Activated naive CD4-positive, alpha-beta T cell treated with Interleukin-2 at 50 U/mL for 16 hours (primary cell): ENCODE measurements around the gene LRRTM2.
"Not testable (repeated sequence)": the region's sequence is repeated elsewhere in the genome, so short reads cannot be mapped to it uniquely, and the experiment has no call there.

ENCODE experiments used
- DNase-seq: peaks from one replicate; pipeline ENCODE4 v3.0.0-alpha.2; 2020

LRRTM2 gene, protein sequence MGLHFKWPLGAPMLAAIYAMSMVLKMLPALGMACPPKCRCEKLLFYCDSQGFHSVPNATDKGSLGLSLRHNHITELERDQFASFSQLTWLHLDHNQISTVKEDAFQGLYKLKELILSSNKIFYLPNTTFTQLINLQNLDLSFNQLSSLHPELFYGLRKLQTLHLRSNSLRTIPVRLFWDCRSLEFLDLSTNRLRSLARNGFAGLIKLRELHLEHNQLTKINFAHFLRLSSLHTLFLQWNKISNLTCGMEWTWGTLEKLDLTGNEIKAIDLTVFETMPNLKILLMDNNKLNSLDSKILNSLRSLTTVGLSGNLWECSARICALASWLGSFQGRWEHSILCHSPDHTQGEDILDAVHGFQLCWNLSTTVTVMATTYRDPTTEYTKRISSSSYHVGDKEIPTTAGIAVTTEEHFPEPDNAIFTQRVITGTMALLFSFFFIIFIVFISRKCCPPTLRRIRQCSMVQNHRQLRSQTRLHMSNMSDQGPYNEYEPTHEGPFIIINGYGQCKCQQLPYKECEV

DNA sequence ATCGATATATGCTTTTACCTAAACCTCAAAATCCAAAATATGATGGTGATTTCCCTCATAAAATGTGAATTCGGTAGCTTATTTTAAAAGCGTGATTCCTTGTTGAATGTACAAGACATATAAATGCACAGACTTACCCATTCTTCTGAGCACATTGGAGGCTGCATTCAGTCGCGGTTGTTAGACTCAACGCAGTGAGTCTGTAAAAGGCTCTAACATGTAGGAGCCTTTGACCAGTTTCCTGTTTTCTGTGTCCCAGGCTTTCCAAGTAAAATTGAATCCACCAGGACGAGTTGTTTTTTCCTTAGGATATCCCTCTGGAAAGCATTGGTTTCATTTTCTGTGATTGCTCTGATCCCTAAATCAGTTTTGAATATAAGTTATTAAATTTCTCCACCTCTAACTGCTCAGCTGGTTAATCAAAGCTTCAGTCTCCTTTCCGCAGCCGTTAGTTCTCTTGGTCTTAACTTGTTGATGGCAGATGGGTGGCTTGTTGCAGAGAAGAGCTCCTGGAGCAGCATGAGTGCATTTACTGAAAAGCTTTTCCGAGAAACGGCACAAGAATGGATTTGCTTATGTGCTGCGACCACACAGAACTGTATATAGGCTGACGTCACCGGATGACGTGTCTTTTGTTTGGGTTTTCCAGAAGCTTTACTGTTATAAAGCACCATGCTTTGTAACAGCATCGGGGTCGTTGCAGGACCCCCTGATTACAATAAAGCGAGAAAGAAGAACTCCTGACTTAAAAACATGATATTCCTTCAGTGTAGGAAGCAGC lies at the start of gene LRRTM2:
TSS of gene LRRTM2 (minus strand) at position 565 of the 781 bp plus-strand sequence. CDS start at position 141, 424 bp downstream.
- no peak for DNase-seq

DNA sequence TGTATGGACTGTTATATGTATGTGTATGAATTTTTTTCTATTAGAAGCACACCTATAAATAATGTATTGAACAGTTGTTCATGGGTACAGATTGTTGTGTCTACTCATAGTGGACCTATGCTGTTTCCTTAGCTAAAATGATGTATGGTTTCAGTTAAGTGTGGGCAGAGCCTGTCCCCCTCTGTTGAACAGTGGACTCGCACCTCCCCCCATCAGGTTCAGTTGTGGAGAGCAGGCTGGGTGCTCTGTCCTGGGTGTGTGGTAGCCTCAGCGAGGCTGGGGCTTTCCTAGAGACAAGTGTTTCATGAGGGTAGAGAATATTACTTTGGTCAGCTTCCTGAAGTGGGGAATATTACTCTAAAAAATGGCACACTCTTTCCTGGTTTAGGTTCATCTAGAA lies 47.4 kb upstream of the LRRTM2 start:
- no peak for DNase-seq

DNA sequence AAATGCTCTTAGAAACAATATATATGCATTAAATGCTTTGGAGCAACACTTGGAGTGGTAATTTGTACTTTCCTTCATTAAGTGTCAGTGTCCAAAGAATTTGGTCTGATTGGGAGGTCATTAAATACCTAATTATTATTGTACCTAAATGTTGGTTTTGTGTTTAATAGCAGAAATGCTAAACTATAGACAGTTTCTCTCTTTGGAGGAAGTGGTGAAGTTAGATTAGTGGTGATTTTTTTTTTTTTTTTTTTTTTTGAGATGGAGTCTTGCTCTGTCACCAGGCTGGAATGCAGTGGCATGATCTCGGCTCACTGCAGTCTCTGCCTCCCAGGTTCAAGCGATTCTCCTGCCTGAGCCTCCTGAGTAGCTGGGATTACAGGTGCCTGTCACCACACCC lies 46.2 kb upstream of the LRRTM2 start:
- DNase-seq = not testable (repeated sequence)

DNA sequence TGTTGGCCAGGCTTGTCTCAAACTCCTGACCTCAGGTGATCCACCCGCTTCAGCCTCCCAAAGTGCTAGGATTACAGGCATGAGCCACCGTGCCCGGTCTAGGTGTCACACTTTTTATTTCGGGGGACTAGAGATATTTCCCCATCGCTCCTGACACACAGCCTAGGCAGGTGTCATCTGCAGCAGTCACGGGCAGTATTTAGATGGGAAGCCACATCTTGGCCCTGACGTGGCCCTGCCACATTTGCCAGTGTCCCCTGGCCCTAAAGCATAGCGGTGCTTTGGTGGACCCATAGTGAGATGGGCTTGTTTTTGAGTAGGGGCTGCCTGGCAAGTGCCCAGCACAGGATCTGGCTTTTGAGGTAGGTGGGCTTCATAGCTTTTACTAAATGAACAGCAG lies 45.0 kb upstream of the LRRTM2 start:
- no peak for DNase-seq

DNA sequence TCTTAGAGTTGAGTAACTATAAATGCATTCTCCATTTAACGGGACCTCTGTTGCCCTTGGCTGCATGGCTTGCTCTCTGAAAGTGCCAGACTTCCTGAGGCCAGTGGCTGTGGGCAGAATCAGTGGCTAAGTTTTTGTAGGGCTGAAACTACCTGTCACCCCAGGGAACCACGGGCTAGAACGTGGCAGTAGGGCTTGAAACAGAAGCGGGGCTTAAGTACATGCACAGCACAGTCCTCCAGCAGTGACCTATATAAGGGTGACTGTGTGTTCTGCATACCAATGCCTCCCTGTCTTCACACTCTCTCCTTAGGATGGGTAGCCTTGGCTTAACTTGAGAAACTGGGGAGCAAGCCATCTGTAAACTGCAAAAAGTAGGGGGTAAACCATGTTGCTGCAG lies 43.6 kb upstream of the LRRTM2 start:
- no peak for DNase-seq

DNA sequence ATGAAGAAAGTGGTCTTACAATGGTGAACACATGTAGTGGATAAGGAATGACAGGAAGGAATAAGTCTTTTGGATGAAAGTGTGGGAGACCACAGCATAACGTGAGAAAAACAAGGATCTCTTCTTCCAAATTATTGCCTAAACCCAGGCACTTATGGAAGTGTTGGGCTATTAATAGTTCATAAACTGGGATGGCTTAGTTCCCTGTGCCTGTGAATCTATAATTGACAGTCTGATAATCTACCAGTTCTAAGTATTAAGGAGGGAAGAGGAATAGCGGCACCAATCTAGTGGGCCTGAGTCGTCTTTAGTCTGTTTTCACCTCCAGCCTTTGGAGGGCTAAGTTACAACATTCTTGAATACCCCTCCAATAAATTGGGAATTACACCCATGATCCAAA lies 39.2 kb upstream of the LRRTM2 start:
- DNase-seq = no peak

DNA sequence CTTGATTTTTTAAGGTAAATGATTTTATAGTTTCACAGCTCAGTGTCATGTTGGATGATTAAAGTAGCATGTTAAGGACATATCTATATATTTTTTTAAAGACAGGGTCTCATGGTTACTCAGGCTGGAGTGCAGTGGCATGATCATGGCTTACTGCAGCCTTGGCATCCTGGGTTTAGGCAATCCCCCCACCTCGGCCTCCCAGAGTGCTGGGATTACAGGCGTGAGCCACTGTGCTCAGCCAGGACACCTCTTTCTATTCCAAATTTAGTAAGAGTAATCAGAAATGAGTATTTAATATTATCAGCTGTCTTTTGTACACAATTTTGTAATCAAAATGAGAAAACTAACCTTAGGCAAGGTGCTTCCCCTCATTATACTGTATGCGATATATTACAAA lies 38.6 kb upstream of the LRRTM2 start:
- DNase-seq = no peak

DNA sequence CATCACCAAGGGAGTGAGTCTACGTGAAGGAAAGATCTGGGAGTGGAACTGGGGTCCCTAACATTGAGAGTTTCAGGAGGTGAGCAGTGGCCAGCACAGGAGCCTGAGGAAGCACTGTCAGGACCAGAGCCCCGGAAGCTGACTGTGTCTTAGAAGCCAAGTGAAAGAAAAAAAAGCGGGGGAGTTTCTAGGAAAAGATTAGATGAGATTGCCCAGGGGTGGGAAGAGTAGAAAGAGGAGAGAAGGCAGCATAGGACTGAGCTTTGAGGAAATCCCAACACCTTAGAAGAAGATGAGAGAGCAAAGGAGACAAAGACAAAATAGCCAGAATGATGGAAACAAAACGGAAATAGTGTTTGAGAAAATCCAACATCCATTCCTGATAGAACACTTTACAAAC lies 37.0 kb upstream of the LRRTM2 start:
- no peak for DNase-seq

DNA sequence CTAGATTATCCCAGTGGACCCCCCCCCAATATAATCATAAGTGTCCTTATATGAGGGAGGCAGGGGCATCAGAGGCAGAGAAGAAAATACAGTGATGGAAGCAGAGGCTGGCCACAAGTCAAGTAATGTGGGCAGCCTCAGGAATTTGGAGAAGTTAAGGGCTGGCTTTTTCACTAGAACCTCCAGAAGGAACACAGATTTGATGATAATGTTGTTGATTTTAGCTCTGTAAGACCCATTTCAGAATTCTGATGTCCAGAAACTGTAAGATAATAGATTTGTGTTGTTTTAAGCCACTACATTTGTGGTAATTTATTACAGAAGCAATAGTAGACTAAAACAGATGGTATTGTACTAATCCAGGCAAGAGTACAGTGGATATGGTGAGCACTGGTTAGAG lies 36.3 kb upstream of the LRRTM2 start:
- no peak for DNase-seq

DNA sequence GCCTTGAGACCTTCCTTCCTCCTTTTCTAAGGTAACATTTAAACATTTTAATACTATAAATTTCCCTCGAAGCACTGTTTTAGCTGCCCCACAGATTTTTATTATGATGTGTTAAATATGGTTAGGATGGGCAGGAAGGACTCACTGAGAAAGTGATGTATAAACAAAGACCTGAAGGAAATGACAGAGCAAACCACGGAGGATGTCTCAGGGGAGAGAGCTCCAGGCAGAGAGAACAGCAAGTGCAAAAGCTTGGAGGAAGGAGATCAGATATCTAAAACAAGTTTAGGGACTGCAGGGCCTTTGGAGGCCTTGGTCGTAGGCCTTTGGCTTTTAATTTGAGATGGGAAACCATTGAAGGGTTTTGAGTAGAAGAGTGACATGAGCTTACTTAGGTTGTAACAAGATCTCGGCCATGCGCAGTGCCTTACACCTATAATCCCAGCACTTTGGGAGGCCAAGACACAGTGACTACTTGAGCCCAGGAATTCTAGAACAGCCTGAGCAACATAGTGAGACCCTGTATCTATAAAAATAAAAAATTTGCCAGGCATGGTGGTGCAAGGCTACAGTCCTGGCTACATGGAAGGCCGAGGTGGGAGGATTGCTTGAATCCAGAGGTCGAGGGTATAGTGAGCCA lies 35.5 kb upstream of the LRRTM2 start:
- no peak for DNase-seq

DNA sequence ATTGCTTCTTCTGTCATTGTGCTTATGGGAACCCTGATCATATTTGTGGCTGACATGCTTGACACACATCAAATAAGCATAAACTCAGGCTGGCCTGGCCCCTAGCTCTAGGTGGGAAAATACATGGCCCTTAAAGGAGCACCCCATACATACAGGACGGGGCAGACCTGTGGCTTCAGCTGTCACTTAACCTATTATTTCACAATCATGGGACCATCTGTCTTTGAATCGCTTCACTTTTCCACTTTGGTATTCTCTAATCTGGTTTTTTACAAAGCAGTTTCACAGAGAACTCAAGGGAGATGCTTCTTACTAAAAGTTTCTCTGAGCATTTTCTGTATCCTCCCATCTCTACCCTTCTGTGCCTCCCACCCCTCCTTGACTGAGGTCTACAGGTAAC lies 34.6 kb upstream of the LRRTM2 start:
- DNase-seq = no peak

DNA sequence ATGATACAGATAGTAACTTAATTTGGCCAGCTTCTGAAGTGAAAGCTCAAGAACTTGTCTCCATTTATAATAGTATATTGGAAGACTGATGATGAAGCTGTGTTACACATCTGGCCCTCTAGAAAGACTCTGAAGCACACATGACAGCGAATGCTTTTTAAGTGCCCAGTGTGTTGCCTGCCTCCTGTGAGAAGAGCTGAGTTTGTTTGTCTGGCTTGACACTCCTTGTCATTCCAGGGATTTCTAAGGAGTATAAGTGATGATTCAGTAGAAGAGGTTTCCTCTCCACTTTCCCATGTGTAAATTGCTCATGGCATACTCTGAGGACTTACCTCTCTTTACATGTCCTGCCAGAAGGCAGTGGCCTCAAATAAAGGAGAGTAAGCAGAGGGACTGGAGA lies 30.4 kb upstream of the LRRTM2 start:
- no peak for DNase-seq

DNA sequence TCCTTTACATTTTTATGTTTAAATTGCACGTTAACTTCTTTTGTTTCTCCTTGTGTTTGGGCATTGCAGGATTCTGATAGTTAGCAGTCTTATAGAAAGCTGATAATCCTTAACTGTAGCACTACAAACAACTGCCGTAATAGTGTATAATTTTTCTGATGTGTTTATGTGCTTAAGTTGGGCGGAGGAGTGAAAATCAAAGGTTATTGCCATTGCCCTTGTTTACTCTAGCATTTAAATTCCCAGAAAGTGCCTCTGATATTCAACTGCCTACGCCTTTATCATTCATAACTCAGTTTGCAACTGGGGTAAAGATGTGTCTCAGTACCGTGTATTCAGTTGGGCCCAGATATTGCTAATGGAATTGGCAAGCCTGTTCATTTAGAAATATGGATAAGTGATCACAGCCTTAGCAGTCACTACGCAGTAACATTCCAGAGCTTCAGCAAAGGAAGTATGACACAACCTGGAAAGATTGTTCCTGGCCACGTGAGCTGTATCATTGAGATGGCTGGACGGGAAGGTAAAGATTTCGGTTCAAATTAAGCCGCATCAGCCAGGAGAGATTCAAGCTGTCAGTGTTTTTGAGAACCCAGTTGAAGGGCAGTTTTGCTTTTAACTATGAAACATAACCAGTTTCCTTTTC lies 28.1 kb upstream of the LRRTM2 start:
- no peak for DNase-seq

DNA sequence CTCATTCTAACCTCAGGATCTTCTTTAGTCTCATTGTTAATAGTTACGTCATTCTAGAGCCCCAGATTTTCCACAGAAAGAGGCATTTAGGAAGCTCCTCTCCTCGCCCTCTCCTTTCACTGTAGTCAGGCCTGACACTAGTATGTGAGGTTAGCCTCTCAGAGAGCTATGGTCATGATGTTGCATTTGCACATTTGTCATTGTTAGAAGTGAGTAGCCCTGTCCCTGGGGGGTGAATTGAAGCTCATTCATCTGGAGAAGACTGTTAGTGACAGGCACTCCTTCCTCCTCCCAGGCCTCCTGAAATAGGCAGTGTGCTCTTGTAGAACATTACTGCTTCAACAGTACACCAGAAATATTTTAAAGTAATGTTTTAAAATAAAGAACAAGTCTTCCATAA lies 26.6 kb upstream of the LRRTM2 start:
- no peak for DNase-seq

DNA sequence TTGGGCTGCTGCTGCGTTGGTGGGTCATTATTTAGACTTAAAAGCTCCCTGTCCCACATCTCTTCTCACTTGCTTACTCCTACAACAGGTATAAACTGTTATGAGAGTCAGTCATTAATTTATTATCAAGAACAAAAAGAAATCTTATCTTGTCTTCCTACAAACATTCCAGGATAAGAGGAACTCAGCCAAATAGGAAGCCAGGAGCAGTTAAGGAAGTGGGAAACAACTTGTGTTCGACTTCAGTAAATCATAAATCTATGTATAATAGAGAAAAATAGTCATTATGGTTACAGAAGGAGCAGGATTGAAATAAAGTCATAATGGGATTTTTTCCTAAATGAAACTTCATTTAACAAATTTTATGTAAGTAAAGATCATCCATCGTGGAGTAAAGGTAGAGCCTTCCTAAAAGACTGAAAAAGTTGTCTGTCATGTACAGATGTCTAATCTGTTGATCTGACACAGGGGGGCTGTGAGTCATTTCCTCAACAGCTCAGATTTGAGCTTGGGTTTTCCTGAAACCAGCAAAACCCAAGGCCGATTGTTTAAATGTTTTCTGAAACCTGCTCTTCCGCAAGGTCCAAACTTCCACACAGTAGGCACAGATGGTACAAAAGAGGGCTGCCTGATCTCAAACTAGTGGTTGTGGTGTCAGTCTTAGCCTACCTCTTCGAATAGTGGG lies 25.3 kb upstream of the LRRTM2 start:
- no peak for DNase-seq

DNA sequence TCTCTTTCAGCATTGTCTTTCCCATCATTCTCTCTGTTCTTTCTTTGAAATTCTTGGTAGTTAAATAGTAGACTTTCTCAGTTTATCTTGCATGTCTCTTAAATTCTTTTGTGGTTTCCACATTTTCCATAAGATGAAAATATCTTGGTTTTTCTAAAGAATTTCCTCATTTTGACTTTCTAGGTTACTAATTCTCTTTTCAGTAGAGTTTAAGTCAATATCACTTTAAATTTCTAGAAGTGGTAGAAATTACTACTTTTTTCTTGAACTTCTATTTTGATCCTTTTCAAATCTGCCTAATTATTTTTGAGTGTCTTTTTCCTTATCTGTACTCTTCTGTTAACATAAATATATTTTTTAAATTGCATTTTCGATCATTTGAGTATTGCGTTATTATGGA lies 23.6 kb upstream of the LRRTM2 start:
- DNase-seq = no peak

DNA sequence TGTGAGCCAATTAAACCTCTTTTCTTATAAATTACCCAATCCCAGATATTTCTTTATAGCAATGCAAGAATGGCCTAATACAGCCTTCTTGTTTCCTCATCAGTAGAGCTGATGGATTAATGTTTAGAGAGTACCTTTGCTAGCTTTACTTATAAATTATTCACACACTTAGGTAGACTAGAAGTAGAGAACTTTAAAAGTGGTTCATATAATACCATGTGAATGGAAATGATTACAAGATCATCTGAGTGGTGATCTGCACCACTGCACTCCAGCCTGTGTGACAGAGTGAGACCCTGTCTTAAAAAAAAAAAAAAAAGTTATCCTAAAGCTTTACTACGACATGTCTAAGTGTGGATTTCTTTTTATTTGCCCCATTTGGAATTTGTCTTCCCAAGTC lies 23.2 kb upstream of the LRRTM2 start:
- no peak for DNase-seq

DNA sequence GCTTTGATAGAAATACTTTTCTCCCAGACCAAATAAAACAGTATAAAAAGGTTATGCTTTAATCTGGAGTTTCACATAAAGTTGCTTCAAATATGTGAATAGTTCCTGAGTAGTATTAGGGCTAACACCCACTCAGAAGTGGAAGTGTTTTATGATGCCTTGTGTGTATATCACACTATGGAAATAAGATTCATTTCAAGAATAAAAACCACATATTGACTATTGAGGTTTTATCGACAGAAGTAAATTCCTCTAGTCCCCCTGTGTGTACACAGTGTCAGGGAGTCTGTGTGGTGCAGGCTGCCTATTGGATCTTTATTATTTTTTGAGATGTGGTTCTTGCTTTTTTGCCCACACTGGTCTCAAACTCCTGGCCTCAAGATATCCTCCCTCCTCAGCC lies 20.8 kb upstream of the LRRTM2 start:
- DNase-seq = no peak

DNA sequence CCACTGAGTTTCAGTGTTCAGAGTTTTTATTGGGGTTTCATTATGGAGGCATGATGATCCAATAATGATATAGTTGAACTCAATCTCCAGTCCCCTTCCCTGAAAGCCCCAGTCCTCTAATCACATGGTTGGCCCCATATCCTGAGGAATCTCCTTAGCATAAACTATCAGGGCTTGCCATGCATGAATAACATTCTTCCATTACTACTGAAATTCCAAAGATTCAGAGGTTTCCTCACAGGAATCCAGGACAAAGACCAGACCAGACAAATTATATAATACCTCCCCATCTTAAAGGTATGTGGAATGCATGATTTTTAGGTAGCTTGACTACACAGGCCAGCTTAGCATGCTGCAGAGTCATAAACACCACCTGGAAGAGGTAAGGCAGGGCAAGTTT lies 15.5 kb upstream of the LRRTM2 start:
- no peak for DNase-seq

DNA sequence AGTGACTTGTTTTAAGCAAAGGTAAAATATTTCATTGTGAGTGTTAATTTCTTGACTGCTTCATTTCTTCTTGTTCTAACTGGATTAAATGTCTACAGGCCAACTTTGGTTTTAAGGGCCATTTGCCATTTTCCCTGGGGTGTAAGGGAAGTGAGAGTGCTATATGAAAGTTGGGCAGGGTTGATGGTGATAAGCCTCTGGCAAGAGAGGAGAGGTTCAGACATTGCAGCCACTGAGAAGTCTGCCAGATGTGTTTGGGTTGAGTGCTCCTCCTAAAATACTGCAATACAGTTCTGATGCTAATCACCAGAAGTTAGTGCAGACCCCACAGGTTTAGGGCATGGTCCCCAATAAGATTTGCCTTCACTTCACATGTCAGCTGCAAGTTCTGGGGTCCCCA lies 14.9 kb upstream of the LRRTM2 start:
- no peak for DNase-seq

DNA sequence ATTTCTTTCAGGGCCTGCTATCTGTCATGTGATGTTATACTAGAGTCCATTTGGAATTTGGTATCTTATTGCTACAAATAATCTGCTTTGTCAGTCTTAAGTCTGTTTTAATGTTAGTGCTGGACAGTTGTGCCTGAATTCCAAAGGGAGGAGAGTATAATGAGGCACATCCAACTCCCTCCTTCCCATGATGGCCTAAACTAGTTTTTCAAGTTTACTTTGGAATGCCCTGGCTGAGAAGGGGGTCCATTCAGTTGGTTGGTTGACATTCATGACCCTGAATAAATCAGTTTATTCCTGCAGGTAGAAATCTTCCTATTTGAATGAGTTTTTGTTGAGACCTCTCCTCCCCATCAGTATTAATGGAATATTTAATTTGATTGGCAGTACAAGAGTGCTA lies 9.4 kb upstream of the LRRTM2 start:
- no peak for DNase-seq

DNA sequence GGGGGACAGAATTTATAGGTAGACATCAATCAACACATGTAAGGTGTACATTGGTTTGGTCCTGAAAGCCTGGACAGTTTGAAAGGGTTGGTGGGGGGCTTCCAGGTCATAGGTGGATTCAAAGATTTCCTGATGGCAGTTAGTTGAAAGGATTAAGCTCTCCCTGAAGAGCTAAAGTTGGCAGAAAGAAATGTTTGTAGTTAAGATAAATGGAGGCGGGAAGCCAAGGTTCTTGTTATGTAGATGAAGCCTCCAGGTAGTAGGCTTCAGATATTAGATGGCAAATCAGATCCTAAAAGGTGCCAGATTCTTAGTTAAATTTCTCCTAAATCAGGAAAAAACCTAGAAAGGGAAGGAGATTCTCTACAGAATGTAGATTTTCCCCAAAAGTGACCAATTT lies 9.0 kb upstream of the LRRTM2 start:
- DNase-seq = no peak

DNA sequence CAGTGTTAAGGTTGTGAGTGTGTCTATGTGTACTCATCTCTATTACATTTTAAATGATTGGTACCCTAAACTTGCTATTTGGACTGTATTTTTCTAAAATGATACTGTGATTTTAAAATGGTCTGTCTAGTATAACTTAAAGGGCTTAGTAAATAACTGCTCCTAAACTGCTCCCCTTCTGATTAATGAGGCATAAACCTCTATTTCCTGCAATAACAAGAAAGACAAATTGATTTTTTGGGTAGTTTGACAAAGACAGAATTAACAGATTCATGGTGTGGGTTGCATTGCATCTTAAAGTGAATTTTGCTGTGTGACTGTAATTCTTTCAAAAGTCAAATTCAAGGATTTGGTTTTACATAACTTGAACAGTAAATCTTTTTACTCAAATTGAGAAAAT lies 8.1 kb upstream of the LRRTM2 start:
- no peak for DNase-seq
